AG10803 (cell line): Measurements from ENCODE around the gene REV1.

ENCODE experiments used
- DNase-seq: peaks from one replicate; pipeline ENCODE4 v3.0.0; 2010; ENCODE audit warnings: low read depth
- H3K4me3 ChIP-seq: 2 replicates; pipeline ENCODE4 v1.5.1; 2011; ENCODE audit warnings: mild to moderate bottlenecking, low read length, control low read depth
- CTCF ChIP-seq: conservative IDR thresholded peaks from 2 replicates; pipeline ENCODE4 v1.5.1; 2011; ENCODE audit warnings: mild to moderate bottlenecking, low read length, control low read depth, inconsistent platforms

The REV1 gene

GRCh38 chr2:99468155-99468554 lies 21.7 kb downstream of the REV1 start:
- no peak for TF ChIP-seq CTCF

DNA sequence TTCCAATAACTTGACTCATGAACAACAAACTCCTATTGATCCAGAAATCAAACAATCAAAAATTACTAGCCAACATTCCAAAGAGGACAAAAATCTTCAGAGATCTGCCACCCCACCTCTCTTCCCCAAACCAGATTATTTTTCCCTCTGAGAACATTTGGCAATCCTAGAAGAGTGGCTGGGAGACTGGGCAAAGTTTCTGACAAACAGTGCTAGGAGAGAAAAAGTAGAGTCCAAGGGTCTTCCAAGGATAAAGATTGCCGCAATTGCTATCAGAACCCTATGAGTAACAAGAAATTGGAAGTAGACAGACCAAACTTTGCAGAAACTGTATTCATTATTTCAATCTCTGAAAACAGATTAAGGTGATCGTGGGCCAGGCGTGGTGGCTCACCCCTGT lies 22.4 kb downstream of the REV1 start:
- DNase-seq = no peak
- TF ChIP-seq CTCF = no peak
- H3K4me3 ChIP-seq = no peak overlapping the region

More at GRCh38 chr2:99468155-99468554, 21.7 kb downstream of the REV1 start:
- no peak overlapping the region for H3K4me3 ChIP-seq
- no peak for DNase-seq

DNA sequence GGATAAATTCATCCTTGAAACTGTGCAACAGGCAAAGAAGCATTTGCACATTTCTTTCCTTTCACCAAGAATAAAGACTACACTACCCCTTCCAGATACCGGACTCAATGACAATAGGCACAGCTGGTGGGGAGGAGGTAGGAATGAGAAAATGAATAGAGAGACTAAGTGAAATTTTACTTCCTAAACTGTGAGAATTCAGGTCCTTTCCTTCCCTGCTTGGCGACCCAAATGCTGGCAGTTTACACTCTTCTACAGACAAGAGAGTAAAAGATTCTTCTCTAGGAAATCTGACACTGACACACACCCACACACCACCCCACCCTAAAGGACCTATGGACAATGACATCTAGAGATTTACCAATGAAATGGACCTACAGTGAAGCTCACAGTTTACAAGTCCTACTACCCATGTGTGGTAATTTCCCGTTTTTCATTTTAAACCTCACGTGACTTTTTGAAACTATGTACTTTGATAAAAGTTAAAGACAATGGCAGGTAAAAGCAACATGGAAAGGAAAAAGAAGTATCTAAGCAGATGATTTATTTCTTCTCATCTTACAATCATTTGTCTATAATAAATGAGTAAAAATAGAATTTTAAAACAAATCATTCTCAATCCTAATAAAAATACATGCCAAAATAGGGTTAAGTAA lies 27.9 kb downstream of the REV1 start:
- no peak for TF ChIP-seq CTCF
- DNase-seq = no peak

DNA sequence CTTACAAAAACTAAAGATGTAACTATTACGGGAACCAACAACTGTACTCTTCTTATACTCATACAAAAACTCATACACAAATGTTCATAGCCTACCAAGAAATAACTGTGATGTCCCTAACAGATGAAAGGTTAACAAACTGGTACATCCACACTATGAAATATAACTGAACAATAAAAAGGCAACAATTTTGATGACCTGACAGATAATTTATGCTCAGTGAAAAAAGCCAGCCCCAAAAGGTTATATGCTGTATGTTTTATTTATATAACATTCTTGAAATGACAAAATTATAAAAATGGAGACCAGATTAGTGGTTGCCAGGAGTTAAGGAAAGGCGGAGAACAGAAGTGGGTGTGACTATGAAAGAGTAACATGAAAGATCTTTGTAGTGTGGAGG lies 31.3 kb downstream of the REV1 start:
- TF ChIP-seq CTCF = no peak
- DNase-seq = no peak

More for the DNA sequence above, 27.9 kb downstream of the REV1 start:
- H3K4me3 ChIP-seq = no peak overlapping the region

GRCh38 chr2:99451686-99452085 lies 38.1 kb downstream of the REV1 start:
- TF ChIP-seq CTCF = no peak
- H3K4me3 ChIP-seq = no peak overlapping the region
- no peak for DNase-seq

More for the DNA sequence above, 31.3 kb downstream of the REV1 start:
- H3K4me3 ChIP-seq = no peak overlapping the region

- no peak for DNase-seq
- no peak for TF ChIP-seq CTCF
- H3K4me3 ChIP-seq = no peak overlapping the region
Measured at GRCh38 chr2:99451280-99451679, 38.5 kb downstream of the REV1 start.

- TF ChIP-seq CTCF = no peak
- no peak for DNase-seq
- no peak overlapping the region for H3K4me3 ChIP-seq
Measured at GRCh38 chr2:99450199-99450598, 39.6 kb downstream of the REV1 start.
